DND-41 (cell line): Measurements from ENCODE around the gene MREG.
"Not testable (repeated sequence)": the region's sequence is repeated elsewhere in the genome, so short reads cannot be mapped to it uniquely, and the experiment has no call there.

Source experiments
- ATAC-seq: fragments of 200-7000 bp; cut with Tn5 transposase; 3 replicates; pipeline ENCODE4 v1.9.1; 2021; ENCODE audit warnings: low read depth; ENCODE audit not compliant: insufficient read depth
- DNase-seq: peaks from one replicate; pipeline ENCODE4 v3.0.0-alpha.2; 2020
- H2AFZ ChIP-seq: 2 replicates; pipeline ENCODE4 v1.6.0; 2012; ENCODE audit warnings: low read depth, low read length
- H3K27ac ChIP-seq: 2 replicates; pipeline ENCODE4 v1.5.1; 2012; ENCODE audit warnings: low read length, inconsistent platforms
- H3K27me3 ChIP-seq: fragments of 200-600 bp; sonication (generic); 2 replicates; pipeline ENCODE4 v1.6.0; 2012; ENCODE audit warnings: low read length, mild to moderate bottlenecking, inconsistent platforms; ENCODE audit not compliant: insufficient read depth, poor library complexity
- H3K36me3 ChIP-seq: 2 replicates; pipeline ENCODE4 v1.5.1; 2012; ENCODE audit warnings: low read length, inconsistent platforms; ENCODE audit not compliant: insufficient read depth
- H3K4me1 ChIP-seq: 2 replicates; pipeline ENCODE4 v1.5.1; 2012; ENCODE audit warnings: mild to moderate bottlenecking, low read length; ENCODE audit not compliant: insufficient read depth
- H3K4me2 ChIP-seq: 2 replicates; pipeline ENCODE4 v1.6.0; 2012; ENCODE audit warnings: mild to moderate bottlenecking, moderate library complexity, low read length, inconsistent platforms; ENCODE audit not compliant: insufficient read depth
- H3K4me3 ChIP-seq, 2 experiments: fragments of 200-600 bp in 1 of 2; shearing (Covaris generic) in 1 of 2; 2 replicates each; pipeline ENCODE4 v1.5.1; 2012 to 2016; ENCODE audit warnings: inconsistent platforms in 2 of 2, low read length in 2 of 2, mild to moderate bottlenecking in 2 of 2, low read depth in 1 of 2, moderate library complexity in 1 of 2
- H3K79me2 ChIP-seq: 2 replicates; pipeline ENCODE4 v1.6.0; 2012; ENCODE audit warnings: low read length, inconsistent platforms; ENCODE audit not compliant: insufficient read depth
- H3K9ac ChIP-seq: 2 replicates; pipeline ENCODE4 v1.6.0; 2012; ENCODE audit warnings: low read depth, mild to moderate bottlenecking, inconsistent platforms, low read length, moderate library complexity
- H3K9me3 ChIP-seq: 2 replicates; pipeline ENCODE4 v1.5.1; 2012; ENCODE audit warnings: low read length, moderate library complexity, mild to moderate bottlenecking, inconsistent platforms; ENCODE audit not compliant: insufficient read depth, severe bottlenecking
- H4K20me1 ChIP-seq: 2 replicates; pipeline ENCODE4 v1.6.0; 2012; ENCODE audit warnings: low read length; ENCODE audit not compliant: insufficient read depth
- EZH2 ChIP-seq: IDR thresholded peaks from 3 replicates; pipeline ENCODE4 v1.6.1; 2012; ENCODE audit warnings: borderline replicate concordance, low read depth, mild to moderate bottlenecking, moderate library complexity, low read length, inconsistent platforms; ENCODE audit not compliant: severe bottlenecking
- TF ChIP-seq, protein P1 (sequence below): IDR thresholded peaks from 2 replicates; pipeline ENCODE4 v1.5.1; 2012; ENCODE audit warnings: borderline replicate concordance, low read length, moderate library complexity, mild to moderate bottlenecking; ENCODE audit not compliant: poor library complexity, severe bottlenecking; ENCODE audit errors: extremely low read depth

MREG gene

GRCh38 chr2:215928086-215928485, 85.3 kb downstream of the MREG start:
- no peak overlapping the region for H2AFZ ChIP-seq
- H3K79me2 ChIP-seq = no peaks in the 10 kb centered on the region
- H3K27me3 ChIP-seq = no peaks in the 10 kb centered on the region
- no peak overlapping the region for H3K9ac ChIP-seq
- no peaks in the 10 kb centered on the region for H3K4me1 ChIP-seq
- no peak overlapping the region for H3K4me2 ChIP-seq
- ATAC-seq = no peak
- no peak for DNase-seq
- H3K4me3 ChIP-seq = no peak overlapping the region
- no peaks in the 10 kb centered on the region for H3K9me3 ChIP-seq
- no peak overlapping the region for H3K27ac ChIP-seq
- TF ChIP-seq EZH2 = no peak
- TF ChIP-seq, protein P1, sequence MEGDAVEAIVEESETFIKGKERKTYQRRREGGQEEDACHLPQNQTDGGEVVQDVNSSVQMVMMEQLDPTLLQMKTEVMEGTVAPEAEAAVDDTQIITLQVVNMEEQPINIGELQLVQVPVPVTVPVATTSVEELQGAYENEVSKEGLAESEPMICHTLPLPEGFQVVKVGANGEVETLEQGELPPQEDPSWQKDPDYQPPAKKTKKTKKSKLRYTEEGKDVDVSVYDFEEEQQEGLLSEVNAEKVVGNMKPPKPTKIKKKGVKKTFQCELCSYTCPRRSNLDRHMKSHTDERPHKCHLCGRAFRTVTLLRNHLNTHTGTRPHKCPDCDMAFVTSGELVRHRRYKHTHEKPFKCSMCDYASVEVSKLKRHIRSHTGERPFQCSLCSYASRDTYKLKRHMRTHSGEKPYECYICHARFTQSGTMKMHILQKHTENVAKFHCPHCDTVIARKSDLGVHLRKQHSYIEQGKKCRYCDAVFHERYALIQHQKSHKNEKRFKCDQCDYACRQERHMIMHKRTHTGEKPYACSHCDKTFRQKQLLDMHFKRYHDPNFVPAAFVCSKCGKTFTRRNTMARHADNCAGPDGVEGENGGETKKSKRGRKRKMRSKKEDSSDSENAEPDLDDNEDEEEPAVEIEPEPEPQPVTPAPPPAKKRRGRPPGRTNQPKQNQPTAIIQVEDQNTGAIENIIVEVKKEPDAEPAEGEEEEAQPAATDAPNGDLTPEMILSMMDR = no peak
- H4K20me1 ChIP-seq = no peaks in the 10 kb centered on the region
- no peaks in the 10 kb centered on the region for H3K36me3 ChIP-seq

GRCh38 chr2:215926992-215927391, 86.4 kb downstream of the MREG start:
- not testable (repeated sequence) for H3K27ac ChIP-seq, H3K27me3 ChIP-seq, H3K4me2 ChIP-seq, H4K20me1 ChIP-seq, H3K4me3 ChIP-seq, H3K9me3 ChIP-seq, ATAC-seq, H2AFZ ChIP-seq, H3K36me3 ChIP-seq, H3K79me2 ChIP-seq, H3K9ac ChIP-seq, DNase-seq, H3K4me1 ChIP-seq

DNA sequence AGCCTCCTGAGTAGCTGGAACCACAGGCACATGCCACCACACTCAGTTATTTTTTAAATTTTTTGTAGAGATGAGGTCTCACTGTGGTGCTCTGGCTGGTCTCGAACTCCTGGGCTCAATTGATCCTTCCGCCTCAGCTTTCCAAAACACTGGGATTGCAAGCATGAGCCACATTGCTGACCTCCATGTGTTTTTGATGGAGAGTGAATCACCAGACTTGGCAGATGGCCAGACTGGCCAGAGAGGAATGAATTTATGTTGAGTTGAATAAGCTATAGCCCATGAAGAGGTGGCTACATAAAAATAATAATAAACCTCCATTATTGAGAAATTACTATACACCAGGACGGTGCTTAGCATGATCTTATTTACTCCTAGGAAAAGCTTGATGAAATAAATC, 91.5 kb downstream of the MREG start:
- DNase-seq = no peak
- Histone ChIP-seq H2AFZ (no peak overlapping the region), H3K4me1 (no peaks in the 10 kb centered on the region), H3K27ac (no peak overlapping the region), H3K4me3 (no peak overlapping the region), H3K79me2 (no peaks in the 10 kb centered on the region), H4K20me1 (no peaks in the 10 kb centered on the region), H3K4me2 (no peak overlapping the region), H3K27me3 (no peaks in the 10 kb centered on the region), H3K9me3 (no peaks in the 10 kb centered on the region), H3K9ac (no peak overlapping the region), H3K36me3 (no peaks in the 10 kb centered on the region)
- no peak for ATAC-seq
- TF ChIP-seq EZH2 = no peak
- TF ChIP-seq, protein P1 = no peak

DNA sequence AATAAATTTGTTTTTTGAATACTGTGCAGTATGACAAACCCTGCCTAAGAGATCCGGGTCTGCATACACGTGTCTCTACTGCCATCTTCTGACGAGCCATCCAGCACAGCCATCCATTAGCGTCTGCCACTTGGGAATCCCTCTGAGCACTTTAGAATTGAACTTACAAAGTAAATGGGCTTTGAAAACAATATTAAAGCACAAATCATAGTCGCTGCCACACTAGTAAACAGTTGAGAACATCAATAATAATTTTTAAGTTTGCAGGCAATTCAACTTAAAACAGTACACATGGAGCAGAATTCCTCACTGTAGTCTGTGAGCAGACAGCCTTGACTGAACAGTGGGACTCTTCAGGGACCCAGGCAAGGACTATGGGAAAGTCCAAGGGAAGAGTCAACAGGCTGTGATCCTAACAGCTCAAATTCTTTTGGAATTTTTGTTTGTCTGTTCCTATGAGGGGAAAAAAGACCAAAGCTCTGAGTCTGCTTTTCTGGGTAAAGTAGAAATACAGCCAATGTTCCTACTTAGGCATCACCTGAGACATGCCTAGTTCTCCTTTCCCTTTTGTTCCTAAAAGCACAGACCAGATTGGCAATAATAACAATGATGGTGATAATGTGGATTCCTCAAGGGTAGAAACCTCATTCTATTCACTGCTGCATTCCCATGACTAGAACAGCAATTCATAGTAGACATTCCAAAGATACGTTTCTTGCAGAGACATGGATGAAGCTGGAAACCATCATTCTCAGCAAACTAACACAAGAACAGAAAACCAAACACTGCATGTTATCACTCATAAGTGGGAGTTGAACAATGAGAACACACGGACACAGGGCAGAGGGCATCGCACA, 92.9 kb downstream of the MREG start:
- H3K4me3 ChIP-seq = no peak overlapping the region
- DNase-seq (peak; percentile 63), ATAC-seq (peak; percentile 96)
- no peaks in the 10 kb centered on the region for H4K20me1 ChIP-seq
- H3K27me3 ChIP-seq = no peaks in the 10 kb centered on the region
- peaks cover 6% of the 10 kb centered on the region for H3K4me1 ChIP-seq
- no peaks in the 10 kb centered on the region for H3K36me3 ChIP-seq
- no peak overlapping the region for H3K27ac ChIP-seq
- no peaks in the 10 kb centered on the region for H3K9me3 ChIP-seq
- H3K4me2 ChIP-seq = no peak overlapping the region
- no peak overlapping the region for H3K9ac ChIP-seq
- no peak for TF ChIP-seq EZH2
- TF ChIP-seq, protein P1 = peak; percentile 90
- no peak overlapping the region for H2AFZ ChIP-seq
- no peaks in the 10 kb centered on the region for H3K79me2 ChIP-seq
